HG03571 (cell line): ENCODE results near the gene SRGAP3.
"Not testable (repeated sequence)": the region's sequence is repeated elsewhere in the genome, so short reads cannot be mapped to it uniquely, and the experiment has no call there.

Experiments used
- ATAC-seq: cut with Tn5 transposase; IDR thresholded peaks from one replicate; pipeline ENCODE4 v1.9.1; 2021; ENCODE audit not compliant: unreplicated experiment

Gene SRGAP3

GRCh38 chr3:9249273-9250192 lies at the start of gene SRGAP3:
TSS of gene SRGAP3 (minus strand) at chr3:9249646. CDS start at chr3:9248951, 695 bp downstream.
- peak; percentile 100 for ATAC-seq

GRCh38 chr3:9298236-9298635 lies 48.8 kb upstream of the SRGAP3 start:
- no peak for ATAC-seq

- ATAC-seq = no peak
Observed at GRCh38 chr3:9296241-9296640, 46.8 kb upstream of the SRGAP3 start.

- no peak for ATAC-seq
Observed at GRCh38 chr3:9295007-9295406, 45.6 kb upstream of the SRGAP3 start.

- not testable (repeated sequence) for ATAC-seq
Observed at GRCh38 chr3:9293953-9294352, 44.5 kb upstream of the SRGAP3 start.

- ATAC-seq = no peak
Observed at GRCh38 chr3:9293076-9293475, 43.6 kb upstream of the SRGAP3 start.

GRCh38 chr3:9292516-9292915 lies 43.1 kb upstream of the SRGAP3 start:
- ATAC-seq = no peak

- no peak for ATAC-seq
Observed at GRCh38 chr3:9291821-9292410, 42.5 kb upstream of the SRGAP3 start.

- ATAC-seq = no peak
Observed at GRCh38 chr3:9290566-9290965, 41.1 kb upstream of the SRGAP3 start.

- ATAC-seq = not testable (repeated sequence)
Observed at GRCh38 chr3:9281533-9281932, 32.1 kb upstream of the SRGAP3 start.

- no peak for ATAC-seq
Observed at GRCh38 chr3:9280451-9281219, 31.2 kb upstream of the SRGAP3 start.

- ATAC-seq = no peak
Observed at GRCh38 chr3:9279966-9280365, 30.5 kb upstream of the SRGAP3 start.

- no peak for ATAC-seq
Observed at GRCh38 chr3:9278498-9278897, 29.1 kb upstream of the SRGAP3 start.

GRCh38 chr3:9278085-9278484 lies 28.6 kb upstream of the SRGAP3 start:
- ATAC-seq = no peak

GRCh38 chr3:9276761-9277370 lies 27.4 kb upstream of the SRGAP3 start:
- ATAC-seq = no peak

- ATAC-seq = no peak
Observed at GRCh38 chr3:9271903-9272302, 22.5 kb upstream of the SRGAP3 start.

- no peak for ATAC-seq
Observed at GRCh38 chr3:9270704-9271103, 21.3 kb upstream of the SRGAP3 start.

GRCh38 chr3:9266716-9267115 lies 17.3 kb upstream of the SRGAP3 start:
- ATAC-seq = no peak

- ATAC-seq = no peak
Observed at GRCh38 chr3:9260305-9260704, 10.9 kb upstream of the SRGAP3 start.

- ATAC-seq = no peak
Observed at GRCh38 chr3:9257092-9257491, 7.6 kb upstream of the SRGAP3 start.

GRCh38 chr3:9255976-9256375 lies 6.5 kb upstream of the SRGAP3 start:
- ATAC-seq = no peak
